HG03196 (cell line): ENCODE measurements around the gene KRTAP24-1.

Experiments used
- ATAC-seq: cut with Tn5 transposase; IDR thresholded peaks from one replicate; pipeline ENCODE4 v1.9.1; 2021; ENCODE audit not compliant: unreplicated experiment

KRTAP24-1 gene, protein sequence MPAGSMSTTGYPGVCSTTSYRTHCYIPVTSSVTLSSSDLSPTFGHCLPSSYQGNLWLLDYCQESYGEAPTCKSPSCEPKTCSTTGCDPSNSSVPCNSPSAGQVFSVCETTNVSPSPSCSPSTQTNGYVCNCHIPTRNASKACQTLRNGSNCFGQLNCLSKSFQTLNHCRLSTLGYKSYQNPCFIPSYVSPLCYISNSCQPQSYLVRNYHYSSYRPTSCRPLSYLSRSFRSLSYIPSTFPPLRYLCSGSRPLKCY

DNA sequence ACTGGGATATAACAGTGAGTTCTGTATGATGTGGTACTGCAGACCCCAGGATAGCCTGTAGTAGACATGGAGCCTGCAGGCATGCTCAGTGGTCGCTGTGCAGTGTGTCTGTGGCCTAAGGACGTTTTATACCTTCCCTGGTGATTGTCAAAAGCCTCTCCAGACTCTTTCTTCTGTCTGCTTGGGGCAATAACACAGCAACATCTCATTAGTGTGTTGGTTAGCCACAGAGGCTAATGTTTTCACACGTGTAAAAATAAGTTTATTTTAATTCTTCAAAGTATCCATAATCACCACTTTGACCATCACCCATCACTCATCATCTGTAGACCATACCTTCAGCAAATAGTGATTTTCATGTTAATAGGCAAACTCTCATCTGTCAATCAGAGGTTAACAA, at the start of gene KRTAP24-1:
Gene KRTAP24-1, minus strand, starts transcription at position 101 of the 400 bp plus-strand sequence. Its CDS starts 18 bp downstream, at position 83.
- no peak for ATAC-seq

DNA sequence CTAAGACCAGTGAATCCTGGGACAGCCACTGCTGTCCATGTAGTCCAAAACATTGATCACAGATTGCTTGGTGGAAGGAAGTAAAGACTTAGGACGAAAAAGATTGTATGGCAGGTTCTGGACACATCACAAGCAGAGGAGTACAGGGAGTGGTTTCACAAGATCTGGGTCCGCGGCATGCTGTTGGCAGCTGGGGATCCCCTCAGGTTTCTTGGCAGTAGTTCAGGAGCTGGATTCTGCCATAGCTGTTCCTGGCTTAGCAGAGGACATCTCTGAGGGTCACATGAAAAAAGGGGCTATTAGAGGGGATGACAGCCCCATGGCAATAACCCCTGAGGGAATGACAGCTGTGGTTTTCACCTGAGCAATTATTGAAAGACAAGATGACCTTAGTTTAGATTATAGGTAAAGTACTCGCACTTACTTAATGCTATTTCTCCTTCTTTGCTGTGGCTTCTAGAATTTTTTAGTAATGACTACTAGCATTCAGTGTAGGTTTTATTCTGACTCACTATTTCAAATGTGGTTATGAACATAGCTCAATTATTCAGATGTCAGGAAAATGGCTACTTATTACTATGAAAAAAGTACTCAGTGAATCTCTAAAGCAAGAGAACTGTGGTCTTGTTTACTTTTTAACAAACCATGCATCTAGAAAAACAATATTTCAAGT, 46.6 kb upstream of the KRTAP24-1 start:
- ATAC-seq, result no peak

DNA sequence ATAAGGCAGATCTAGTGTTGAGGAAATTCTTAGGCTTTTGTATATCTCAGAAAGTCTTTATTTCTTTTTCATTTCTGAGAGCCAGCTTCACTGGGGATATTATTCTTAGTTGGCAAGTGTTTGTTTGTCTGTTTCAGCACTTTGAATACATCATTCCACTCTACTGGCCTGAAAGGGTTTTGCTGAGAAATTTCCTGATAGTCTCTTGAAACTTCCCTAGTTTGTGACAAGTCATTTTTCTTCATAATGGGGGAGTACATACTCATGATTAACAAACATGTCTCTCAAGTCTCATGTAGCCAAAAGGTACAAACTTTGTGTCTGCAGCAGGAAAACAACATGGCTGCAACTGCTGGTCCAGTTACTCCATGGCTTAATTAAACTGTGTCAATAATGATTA, 43.6 kb upstream of the KRTAP24-1 start:
- ATAC-seq, result no peak

DNA sequence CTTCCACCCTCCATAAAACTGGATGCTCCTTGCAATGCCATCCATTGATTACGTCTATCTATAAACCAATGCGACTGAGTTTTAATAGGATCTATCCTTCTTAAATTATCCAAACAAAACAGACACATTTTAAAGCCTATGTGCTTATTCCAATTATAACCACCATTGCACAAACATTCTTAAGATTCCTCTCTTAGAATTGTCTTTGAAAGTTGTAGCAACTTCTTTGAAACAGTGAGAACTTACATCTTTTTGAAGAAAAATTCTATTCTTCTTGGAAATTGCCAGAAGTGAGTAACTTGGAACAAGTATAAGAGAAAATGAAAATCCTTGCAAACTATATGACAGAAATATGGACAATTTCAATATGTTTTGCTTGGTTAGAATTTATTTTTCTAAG, 37.5 kb upstream of the KRTAP24-1 start, which contains the start of gene KRTAP26-1:
Gene KRTAP26-1, minus strand, starts transcription at position 101 of the 400 bp plus-strand sequence. CDS start 280 bp downstream, outside the sequence.
- no peak for ATAC-seq

DNA sequence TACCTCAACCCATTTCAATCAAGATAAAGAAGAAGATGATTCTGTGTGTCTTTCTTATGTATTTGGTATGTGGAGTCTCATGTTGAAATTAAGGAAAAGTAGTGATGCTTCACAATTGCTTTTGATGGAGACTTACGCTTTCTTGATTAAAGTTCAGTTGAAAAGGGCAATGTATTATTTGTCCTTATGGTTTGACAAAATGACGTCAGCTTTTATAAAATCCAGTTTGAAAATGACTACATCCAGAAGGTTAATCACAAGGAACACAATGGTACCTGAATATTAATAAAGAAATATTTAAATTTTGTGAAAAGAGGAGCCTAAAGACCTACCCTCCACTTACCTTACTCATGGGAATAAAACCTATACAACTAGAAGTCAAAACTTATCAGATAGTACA, 33.0 kb upstream of the KRTAP24-1 start:
- no peak for ATAC-seq

DNA sequence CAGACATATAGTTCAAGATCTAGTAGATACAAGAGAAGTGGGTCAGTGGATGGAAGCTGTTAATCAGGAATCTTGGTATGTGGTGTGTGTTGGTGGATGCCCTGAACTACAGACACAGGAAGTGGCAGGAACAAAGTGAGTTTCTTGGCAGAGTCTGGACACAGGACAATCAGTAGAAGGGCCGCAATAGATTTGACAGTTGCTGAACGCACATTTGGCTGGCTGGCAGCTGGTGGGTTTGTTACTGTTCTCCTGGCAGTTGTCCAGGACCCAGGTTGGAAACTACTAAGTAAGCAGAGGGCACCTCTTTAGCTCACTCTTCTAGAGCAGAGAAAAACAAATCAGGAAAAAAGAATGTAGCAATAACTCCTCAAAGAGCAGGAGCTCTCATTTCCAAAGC, 24.1 kb upstream of the KRTAP24-1 start:
- no peak for ATAC-seq

DNA sequence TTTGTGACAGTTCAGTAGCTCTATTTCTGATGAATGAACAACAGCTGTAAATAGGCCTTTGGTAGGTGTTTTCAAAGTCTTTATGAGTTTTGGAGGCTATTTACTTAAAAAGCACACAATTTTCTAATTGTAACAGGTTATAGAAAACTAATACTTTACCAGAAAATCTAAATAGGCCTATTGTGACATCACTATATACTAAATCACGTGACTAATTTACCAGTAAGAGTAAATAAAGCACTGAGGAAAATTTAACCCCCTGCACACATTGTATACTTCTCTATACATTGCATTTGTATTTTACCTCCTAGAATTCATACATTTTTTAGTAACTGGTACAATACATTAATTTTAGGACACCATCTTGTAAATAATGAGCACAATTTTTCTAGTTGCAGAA, 22.4 kb upstream of the KRTAP24-1 start:
- ATAC-seq, result no peak

DNA sequence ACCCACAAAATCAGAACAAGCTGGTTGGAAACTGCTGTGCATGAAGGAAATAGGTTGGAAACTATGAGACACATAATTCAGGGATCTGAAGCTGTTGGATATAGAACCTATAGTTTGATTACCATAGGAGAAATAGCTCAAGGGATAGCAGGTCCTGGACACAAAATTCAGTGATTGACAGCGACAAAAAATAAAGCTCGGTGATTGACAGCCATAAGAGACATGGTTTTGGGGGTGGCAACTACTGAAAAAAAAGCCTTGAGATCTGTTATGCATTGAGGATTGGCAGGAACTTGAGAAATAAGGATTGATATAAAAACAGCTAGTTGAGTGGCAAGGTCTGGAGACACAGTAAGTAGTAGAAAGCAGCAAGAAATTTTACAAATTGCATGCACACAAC, 6.5 kb upstream of the KRTAP24-1 start, which contains the start of gene KRTAP25-1:
Gene KRTAP25-1, minus strand, starts transcription at position 300 of the 400 bp plus-strand sequence. Its CDS starts 24 bp downstream, at position 276.
- no peak for ATAC-seq

DNA sequence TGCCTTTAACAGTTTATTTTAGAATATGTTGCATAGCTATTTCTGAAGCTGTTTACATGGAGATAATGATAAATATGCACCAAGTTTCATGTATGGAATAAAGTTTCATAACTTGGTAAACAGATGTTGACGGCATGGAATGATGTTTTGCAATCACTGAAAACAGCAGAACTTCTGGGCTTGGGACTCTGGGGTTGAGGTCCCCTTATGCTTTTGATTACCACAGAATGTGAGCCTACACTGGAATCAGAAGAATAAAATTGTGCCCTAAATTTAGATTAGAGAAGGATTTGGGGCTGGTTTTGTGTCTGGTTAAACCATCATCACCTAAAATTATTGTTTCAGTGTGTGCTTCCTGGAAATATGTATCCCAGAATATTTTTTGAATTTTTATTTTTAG, 11.1 kb downstream of the KRTAP24-1 start:
- ATAC-seq, result no peak

DNA sequence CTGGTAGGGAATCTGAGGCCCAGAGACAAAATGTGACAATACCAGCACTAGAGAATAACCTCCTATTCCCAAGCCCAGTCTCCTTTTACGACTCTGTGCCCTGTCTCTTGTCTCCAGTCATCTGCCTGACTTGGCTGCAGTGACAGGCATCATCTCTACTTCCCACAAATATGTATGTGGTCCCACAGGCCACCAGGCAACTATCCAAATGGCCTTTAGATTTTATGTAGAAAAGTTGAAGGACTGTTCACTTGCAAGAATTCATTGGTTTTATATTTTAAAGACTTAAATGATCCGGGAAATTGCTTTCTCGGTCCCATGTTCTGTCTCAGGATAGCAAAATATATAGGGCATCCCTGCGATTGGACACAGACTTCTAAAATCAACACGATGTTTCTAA, 11.6 kb downstream of the KRTAP24-1 start:
- no peak for ATAC-seq

DNA sequence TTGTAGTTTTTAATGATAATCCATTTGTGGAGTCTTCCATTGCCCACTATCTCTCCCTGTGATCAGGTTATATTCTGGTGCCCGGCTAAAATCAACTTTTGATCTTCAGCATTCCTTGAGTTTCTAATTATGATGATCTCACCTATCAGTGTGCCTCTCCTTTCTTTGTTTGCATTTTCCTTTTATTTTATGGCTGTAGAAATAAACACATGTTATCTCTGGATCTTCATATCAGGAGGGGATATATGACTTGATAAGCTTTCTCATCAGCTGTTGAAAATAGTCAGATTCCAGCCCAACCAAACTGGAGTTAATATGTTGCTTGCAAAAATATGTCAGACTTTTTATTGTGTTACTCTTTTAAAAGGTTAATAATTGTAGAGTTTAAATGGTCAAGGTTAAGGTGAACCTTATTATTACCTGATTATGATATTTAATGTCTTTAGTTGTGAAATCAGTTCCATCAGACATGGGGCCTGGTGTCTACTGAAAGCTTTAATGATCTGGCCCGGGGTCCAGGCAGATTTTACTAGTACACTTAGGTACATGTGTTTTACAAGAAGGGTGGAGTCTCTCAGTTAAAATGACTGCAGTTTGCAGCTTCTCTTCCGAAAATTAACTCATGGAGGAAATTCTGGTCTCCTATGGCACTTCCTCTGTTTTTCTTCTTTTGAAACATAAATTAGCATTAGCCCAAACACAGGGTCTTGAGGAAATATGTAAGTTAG, 12.8 kb downstream of the KRTAP24-1 start:
- no peak for ATAC-seq

DNA sequence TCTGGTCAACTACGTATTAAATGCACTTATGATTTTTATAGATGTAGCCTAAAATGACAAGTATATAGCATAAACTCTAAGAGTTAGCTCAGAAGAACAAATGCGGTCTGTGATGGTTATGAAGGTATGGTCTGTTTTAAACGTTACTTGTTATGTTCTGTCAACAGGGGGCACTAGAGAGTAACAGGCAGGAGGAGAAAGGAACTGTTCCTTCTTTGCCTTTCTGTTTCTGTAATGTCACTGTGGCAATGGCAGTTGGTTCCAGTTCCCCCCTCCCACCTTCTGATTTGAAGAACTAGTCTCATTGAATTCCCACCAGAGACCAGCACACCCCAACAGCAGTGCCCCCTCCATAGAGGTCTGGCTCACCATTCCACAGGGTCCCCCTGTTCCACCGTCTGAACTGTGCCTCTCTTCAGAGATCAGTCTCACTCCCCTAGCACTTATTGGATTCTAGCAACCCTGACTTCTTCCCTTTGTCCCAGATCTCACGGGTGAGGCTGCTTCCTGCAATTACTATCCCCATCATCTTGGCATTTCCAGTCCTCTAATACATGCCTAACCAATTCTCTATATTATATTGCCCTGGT, 14.0 kb downstream of the KRTAP24-1 start:
- ATAC-seq, result no peak

DNA sequence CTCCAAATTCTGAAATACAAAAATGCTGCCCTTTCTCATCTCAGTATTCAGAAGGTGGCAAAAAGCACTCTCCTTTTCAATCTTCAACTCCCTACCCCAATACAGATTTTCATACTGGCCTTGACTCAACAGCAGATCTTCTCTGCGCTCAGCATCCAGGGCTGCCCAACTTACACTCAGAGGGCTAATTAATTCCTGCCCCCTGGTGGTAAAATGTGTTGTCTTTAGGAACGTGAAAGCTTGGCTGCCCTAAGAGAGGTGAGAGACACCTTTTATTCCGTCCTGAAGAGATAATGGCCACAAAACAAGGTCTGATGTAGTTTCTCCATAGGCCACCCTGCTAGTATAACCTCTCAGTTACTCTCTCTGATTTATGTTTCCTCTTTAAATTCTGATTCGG, 25.0 kb downstream of the KRTAP24-1 start:
- no peak for ATAC-seq

DNA sequence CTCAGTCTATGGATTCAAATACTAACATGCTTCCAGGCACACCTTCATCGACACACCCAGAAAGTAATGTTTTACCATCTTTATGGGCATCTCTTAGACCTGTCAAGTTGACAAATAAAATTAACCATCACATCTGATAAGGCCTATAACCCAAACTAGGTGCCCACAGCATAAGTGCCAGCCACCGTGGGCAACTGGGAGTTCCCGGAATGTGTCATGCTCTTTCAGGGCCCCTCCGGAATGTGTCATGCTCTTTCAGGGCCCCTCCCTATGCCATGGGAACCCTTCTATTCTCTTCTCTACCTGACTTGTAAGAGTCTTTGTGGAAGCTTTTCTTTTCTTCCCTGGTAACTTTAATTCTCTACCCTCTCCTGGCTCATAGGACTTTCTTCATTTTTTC, 26.6 kb downstream of the KRTAP24-1 start:
- no peak for ATAC-seq

DNA sequence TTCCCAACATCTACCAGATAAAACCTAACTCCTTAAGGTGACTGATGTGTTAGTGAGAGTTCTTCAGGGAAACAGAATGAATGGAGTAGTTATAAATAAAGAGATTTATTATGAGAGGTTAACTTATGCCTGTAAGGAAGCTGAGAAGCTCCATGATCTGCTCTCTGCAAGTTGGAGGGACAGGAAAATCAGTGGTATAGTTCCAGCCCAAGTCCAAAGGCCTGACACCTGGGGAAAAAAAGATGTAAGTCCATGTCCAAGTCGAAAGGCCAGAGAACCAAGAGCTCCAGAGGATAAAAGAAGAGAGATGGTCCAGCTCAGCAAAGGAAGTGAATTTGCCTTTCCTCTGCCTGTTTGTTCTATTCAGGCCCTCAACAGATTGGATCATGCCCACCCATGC, 27.1 kb downstream of the KRTAP24-1 start:
- no peak for ATAC-seq

DNA sequence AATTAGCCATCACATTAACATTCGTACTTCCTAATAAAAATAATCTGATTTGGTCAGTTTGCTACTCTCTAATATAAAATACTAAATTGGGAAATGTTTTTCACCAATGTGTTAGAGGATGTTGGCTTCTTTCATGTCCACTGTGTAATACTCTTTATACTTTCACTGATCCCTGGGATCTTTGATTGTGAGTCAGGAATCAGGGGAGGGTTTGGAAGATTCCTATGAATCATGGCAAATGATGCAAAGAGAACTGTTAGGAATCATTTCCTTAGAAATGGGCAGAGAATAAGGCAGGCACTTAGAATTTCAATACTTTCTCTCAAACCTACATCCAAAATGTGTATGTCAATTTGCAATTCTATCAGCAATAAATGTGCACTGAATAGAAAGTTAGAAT, 31.0 kb downstream of the KRTAP24-1 start:
- no peak for ATAC-seq

DNA sequence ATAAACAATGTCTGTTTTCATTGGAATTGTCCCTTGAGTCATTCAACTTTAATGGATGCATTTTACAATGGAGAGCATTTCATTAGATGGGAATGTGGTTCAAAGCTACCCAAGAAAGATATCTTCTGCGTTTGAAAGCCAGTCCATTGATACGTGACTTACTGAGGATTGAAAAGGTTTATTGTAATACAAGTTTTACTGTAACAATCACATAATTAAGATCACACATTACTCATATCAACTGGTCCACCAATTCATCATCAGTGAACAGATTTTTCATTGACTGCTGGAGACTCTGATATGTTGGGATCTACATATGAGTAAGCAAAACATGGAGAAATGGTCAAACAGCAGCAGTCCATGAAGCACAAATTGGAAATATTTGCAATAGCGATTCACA, 32.8 kb downstream of the KRTAP24-1 start:
- no peak for ATAC-seq

DNA sequence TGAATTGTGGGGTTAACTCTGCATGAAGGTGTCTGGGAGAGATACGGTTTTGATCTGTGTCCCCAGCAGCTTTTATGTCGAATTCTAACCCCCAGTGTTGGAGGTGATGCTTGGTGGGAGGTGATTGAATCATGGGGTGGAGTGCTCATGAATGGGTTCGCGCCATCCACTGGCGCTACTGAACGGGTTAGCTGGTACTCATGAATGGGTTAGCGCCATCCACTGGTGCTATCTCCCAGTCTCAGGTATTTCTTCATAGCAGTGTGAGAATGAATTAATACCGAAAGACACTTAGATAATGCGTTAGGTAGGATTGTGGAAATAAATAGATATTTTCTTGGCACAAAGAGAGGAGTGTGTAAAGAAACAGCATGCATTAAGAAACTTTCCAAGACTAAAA, 33.9 kb downstream of the KRTAP24-1 start:
- ATAC-seq, result no peak

DNA sequence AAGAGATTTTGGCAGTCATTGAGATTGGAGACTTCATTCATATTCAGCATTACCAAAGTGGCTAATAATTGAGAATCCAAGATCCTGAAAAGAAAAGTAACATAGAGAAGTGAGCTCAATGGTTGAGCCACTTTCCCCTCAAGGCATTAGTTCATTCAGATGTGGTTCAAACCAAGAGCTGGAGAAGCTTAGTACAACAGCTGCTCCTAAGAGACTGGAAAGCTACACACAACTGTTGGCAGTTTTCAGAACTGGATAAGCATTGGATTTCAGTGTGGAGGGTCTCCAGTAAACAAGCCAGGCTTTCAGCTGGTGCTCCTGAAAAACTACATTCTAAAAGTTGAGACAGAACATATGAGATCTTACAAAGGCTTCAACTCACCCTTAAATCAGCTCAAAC, 37.7 kb downstream of the KRTAP24-1 start:
- ATAC-seq, result no peak

DNA sequence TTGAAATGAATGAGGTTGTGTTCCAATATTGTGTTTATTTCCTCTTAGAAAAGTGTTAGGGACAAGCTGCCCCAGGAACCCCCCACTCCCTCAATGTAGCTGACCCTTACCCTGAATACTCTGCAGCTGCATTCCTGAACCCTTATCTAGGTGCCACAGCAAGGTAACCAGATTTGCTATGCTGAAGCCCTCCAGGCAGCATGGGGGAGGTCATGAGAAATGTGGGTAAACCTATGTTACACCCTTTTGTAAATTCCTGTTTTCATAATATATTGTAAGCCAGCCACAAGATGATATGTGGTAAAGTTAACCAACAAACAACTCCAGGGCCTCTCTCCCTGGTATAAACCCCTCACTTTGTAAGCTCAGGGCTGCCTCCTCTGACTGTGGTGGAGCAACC, 39.1 kb downstream of the KRTAP24-1 start:
- no peak for ATAC-seq

DNA sequence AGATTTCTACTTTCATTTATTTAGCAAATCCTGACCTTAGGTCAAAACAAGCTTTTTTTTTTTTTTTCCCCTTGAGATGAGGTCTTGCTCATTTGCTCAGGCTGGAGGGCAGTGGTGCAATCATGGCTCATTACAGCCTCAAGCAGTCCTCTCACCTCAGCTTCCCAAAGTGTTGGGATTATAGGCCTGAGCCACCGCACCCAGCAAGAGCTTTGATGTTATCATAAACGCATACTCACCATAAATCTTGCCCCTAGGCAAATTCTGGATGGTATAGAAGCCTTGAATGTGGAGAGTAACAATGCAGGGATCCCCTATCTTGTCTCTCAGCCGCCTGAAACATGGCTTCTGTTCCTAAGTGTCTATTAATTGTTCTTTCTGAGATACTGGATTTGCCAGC, 42.1 kb downstream of the KRTAP24-1 start:
- ATAC-seq, result no peak

DNA sequence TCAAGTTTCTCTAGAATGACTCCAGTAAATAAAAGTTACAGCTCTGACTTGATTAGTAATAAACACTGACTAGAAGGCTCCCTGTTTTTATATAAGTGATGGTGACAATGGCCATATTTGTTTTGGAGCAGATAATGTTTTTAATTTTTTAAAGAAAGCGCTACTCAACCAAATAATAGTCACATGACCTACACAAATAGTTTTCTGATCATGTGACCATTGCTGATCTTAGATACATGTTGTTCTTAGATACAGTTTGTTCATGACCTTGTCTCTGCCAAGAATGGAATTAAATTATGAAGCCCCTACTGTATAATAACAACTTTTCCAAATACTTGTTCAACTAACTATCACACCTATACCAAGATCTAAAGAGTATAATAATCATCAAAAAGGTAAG, 44.6 kb downstream of the KRTAP24-1 start:
- no peak for ATAC-seq
